Hepatocyte (in vitro differentiated cells): ENCODE measurements around the gene GABRE.

Experiments used
- CTCF ChIP-seq: fragments of 200-600 bp; sonication (generic); IDR thresholded peaks from 2 replicates; pipeline ENCODE4 v1.5.1; 2016; ENCODE audit warnings: antibody characterized with exemption, mild to moderate bottlenecking; ENCODE audit not compliant: poor library complexity
- EZH2 ChIP-seq: fragments of 200-600 bp; sonication (generic); IDR thresholded peaks from 2 replicates; pipeline ENCODE4 v1.6.1; 2016; ENCODE audit warnings: antibody characterized with exemption, mild to moderate bottlenecking, borderline replicate concordance
- EZH2phosphoT487 ChIP-seq: fragments of 200-600 bp; sonication (generic); IDR thresholded peaks from one replicate; pipeline ENCODE4 v1.6.1; 2018; ENCODE audit warnings: antibody characterized with exemption, mild to moderate bottlenecking, low read depth, moderate library complexity; ENCODE audit not compliant: unreplicated experiment, severe bottlenecking

GRCh38 chrX:151970027-151970426 is 4.4 kb downstream of the GABRE start:
- TF ChIP-seq CTCF (no peak), EZH2 (no peak), EZH2phosphoT487 (no peak)
